ENCODE measurements around the gene COL8A1.
A peak's percentile ranks its signal among the peaks of the same experiment; 100 is the strongest.
"Not testable (repeated sequence)": the region's sequence is repeated elsewhere in the genome, so short reads cannot be mapped to it uniquely, and the experiment has no call there.

The COL8A1 gene

DNA sequence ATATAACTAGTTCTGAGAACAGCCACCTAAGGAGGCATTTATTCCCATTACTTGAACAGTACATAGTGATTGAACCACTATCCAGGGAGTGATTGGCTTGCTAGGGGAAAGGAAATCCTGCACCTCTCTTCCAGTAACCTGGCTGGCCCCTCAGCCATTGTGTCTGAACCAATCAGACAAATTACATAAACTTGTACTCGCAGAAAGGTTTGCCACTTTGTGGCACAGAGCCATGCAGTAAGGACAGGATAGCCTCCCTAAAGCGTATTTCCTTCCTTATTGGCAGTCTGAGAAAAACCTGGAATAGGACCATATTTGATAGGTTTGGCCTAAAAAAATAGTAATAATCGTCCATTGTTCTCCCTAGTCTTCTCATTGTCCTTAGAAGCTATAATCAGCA is 198.3 kb downstream of the COL8A1 start:
- DNase-seq = no peak
- Histone ChIP-seq H2AK5ac (ENCODE audit: low read length) (no peak overlapping the region), H3K18ac (ENCODE audit: low read length) (no peak overlapping the region), H3K4ac (ENCODE audit: low read depth, low read length) (no peak overlapping the region), H3K79me2 (ENCODE audit: control insufficient read depth, insufficient read depth, low read length, poor library complexity) (no peaks in the 10 kb centered on the region), H2BK5ac (ENCODE audit: low read depth, low read length, poor library complexity) (no peak overlapping the region), H4K8ac (ENCODE audit: low read depth, low read length) (no peak overlapping the region), H2BK120ac (ENCODE audit: insufficient read depth, low read length, poor library complexity) (no peak overlapping the region), H3K79me1 (ENCODE audit: low read length) (no peaks in the 10 kb centered on the region), H2BK12ac (ENCODE audit: low read length) (no peak overlapping the region), H3K27ac (ENCODE audit: low read depth, low read length) (no peak overlapping the region), H4K91ac (ENCODE audit: low read depth, low read length) (no peak overlapping the region), H3K9ac (ENCODE audit: low read length) (no peak overlapping the region), H3K4me1 (ENCODE audit: control insufficient read depth in 1 of 2, insufficient read depth in 2 of 2, low read length in 2 of 2) (no peaks in the 10 kb centered on the region), H3K4me3 (ENCODE audit: low read depth, low read length) (no peak overlapping the region), H3K23ac (ENCODE audit: low read length) (peak overlapping the region; percentile 58), H3K4me2 (ENCODE audit: low read length) (no peak overlapping the region), H4K12ac (ENCODE audit: low read depth, low read length) (no peak overlapping the region), H3K36me3 (ENCODE audit: control insufficient read depth in 1 of 2, insufficient read depth in 2 of 2, low read length in 2 of 2) (no peaks in the 10 kb centered on the region), H2AFZ (ENCODE audit: insufficient read depth, low read length, poor library complexity) (no peak overlapping the region), H3K27me3 (ENCODE audit: insufficient read depth, low read length) (no peaks in the 10 kb centered on the region), H3K14ac (ENCODE audit: low read length) (no peak overlapping the region), H3K9me3 (ENCODE audit: insufficient read depth, low read depth, low read length) (no peaks in the 10 kb centered on the region)
- no CpG with 5 or more reads among the region's 3 CpGs for WGBS (ENCODE audit: extremely low coverage, insufficient coverage, insufficient read length)

GRCh38 chr3:99837715-99838114 is 199.3 kb downstream of the COL8A1 start:
- H4K8ac ChIP-seq (ENCODE audit: low read depth, low read length) = no peak overlapping the region
- H3K79me1 ChIP-seq (ENCODE audit: low read length) = no peaks in the 10 kb centered on the region
- no peak overlapping the region for H3K4ac ChIP-seq (ENCODE audit: low read depth, low read length)
- no peak overlapping the region for H3K18ac ChIP-seq (ENCODE audit: low read length)
- H3K14ac ChIP-seq (ENCODE audit: low read length) = no peak overlapping the region
- no peaks in the 10 kb centered on the region for H3K36me3 ChIP-seq (ENCODE audit: control insufficient read depth in 1 of 2, insufficient read depth in 2 of 2, low read length in 2 of 2)
- no peaks in the 10 kb centered on the region for H3K79me2 ChIP-seq (ENCODE audit: control insufficient read depth, insufficient read depth, low read length, poor library complexity)
- no peak overlapping the region for H3K4me3 ChIP-seq (ENCODE audit: low read depth, low read length)
- H3K9ac ChIP-seq (ENCODE audit: low read length) = no peak overlapping the region
- no peak overlapping the region for H3K27ac ChIP-seq (ENCODE audit: low read depth, low read length)
- H2BK12ac ChIP-seq (ENCODE audit: low read length) = no peak overlapping the region
- no peak overlapping the region for H4K12ac ChIP-seq (ENCODE audit: low read depth, low read length)
- no peak overlapping the region for H2AK5ac ChIP-seq (ENCODE audit: low read length)
- no peak overlapping the region for H2AFZ ChIP-seq (ENCODE audit: insufficient read depth, low read length, poor library complexity)
- no CpG with 5 or more reads among the region's 1 CpG for WGBS (ENCODE audit: extremely low coverage, insufficient coverage, insufficient read length)
- H3K23ac ChIP-seq (ENCODE audit: low read length) = no peak overlapping the region
- H3K4me2 ChIP-seq (ENCODE audit: low read length) = no peak overlapping the region
- H2BK120ac ChIP-seq (ENCODE audit: insufficient read depth, low read length, poor library complexity) = no peak overlapping the region
- no peak overlapping the region for H4K91ac ChIP-seq (ENCODE audit: low read depth, low read length)
- no peaks in the 10 kb centered on the region for H3K4me1 ChIP-seq (ENCODE audit: control insufficient read depth in 1 of 2, insufficient read depth in 2 of 2, low read length in 2 of 2)
- no peaks in the 10 kb centered on the region for H3K27me3 ChIP-seq (ENCODE audit: insufficient read depth, low read length)
- H2BK5ac ChIP-seq (ENCODE audit: low read depth, low read length, poor library complexity) = no peak overlapping the region
- no peaks in the 10 kb centered on the region for H3K9me3 ChIP-seq (ENCODE audit: insufficient read depth, low read depth, low read length)
- no peak for DNase-seq

GRCh38 chr3:99838755-99839154 is 200.4 kb downstream of the COL8A1 start:
- no peak overlapping the region for H3K14ac ChIP-seq (ENCODE audit: low read length)
- no peak overlapping the region for H3K9ac ChIP-seq (ENCODE audit: low read length)
- no peak overlapping the region for H3K4ac ChIP-seq (ENCODE audit: low read depth, low read length)
- H3K23ac ChIP-seq (ENCODE audit: low read length) = no peak overlapping the region
- no peak overlapping the region for H3K27ac ChIP-seq (ENCODE audit: low read depth, low read length)
- H3K79me2 ChIP-seq (ENCODE audit: control insufficient read depth, insufficient read depth, low read length, poor library complexity) = no peaks in the 10 kb centered on the region
- H3K4me3 ChIP-seq (ENCODE audit: low read depth, low read length) = no peak overlapping the region
- no peak overlapping the region for H3K18ac ChIP-seq (ENCODE audit: low read length)
- no peak overlapping the region for H4K91ac ChIP-seq (ENCODE audit: low read depth, low read length)
- no peak overlapping the region for H2AK5ac ChIP-seq (ENCODE audit: low read length)
- H4K12ac ChIP-seq (ENCODE audit: low read depth, low read length) = no peak overlapping the region
- H2BK5ac ChIP-seq (ENCODE audit: low read depth, low read length, poor library complexity) = no peak overlapping the region
- H3K36me3 ChIP-seq (ENCODE audit: control insufficient read depth in 1 of 2, insufficient read depth in 2 of 2, low read length in 2 of 2) = no peaks in the 10 kb centered on the region
- H3K4me2 ChIP-seq (ENCODE audit: low read length) = no peak overlapping the region
- no peak overlapping the region for H2AFZ ChIP-seq (ENCODE audit: insufficient read depth, low read length, poor library complexity)
- no peak overlapping the region for H2BK12ac ChIP-seq (ENCODE audit: low read length)
- DNase-seq = no peak
- H3K4me1 ChIP-seq (ENCODE audit: control insufficient read depth in 1 of 2, insufficient read depth in 2 of 2, low read length in 2 of 2) = no peaks in the 10 kb centered on the region
- no peaks in the 10 kb centered on the region for H3K79me1 ChIP-seq (ENCODE audit: low read length)
- no peaks in the 10 kb centered on the region for H3K27me3 ChIP-seq (ENCODE audit: insufficient read depth, low read length)
- H4K8ac ChIP-seq (ENCODE audit: low read depth, low read length) = no peak overlapping the region
- no peaks in the 10 kb centered on the region for H3K9me3 ChIP-seq (ENCODE audit: insufficient read depth, low read depth, low read length)
- no peak overlapping the region for H2BK120ac ChIP-seq (ENCODE audit: insufficient read depth, low read length, poor library complexity)

GRCh38 chr3:99839613-99840012 is 201.2 kb downstream of the COL8A1 start:
- Histone ChIP-seq H3K4ac (ENCODE audit: low read depth, low read length) (no peak overlapping the region), H3K36me3 (ENCODE audit: control insufficient read depth in 1 of 2, insufficient read depth in 2 of 2, low read length in 2 of 2) (no peaks in the 10 kb centered on the region), H3K18ac (ENCODE audit: low read length) (no peak overlapping the region), H3K79me2 (ENCODE audit: control insufficient read depth, insufficient read depth, low read length, poor library complexity) (no peaks in the 10 kb centered on the region), H3K14ac (ENCODE audit: low read length) (no peak overlapping the region), H2BK12ac (ENCODE audit: low read length) (no peak overlapping the region), H4K12ac (ENCODE audit: low read depth, low read length) (no peak overlapping the region), H3K79me1 (ENCODE audit: low read length) (no peaks in the 10 kb centered on the region), H2BK5ac (ENCODE audit: low read depth, low read length, poor library complexity) (no peak overlapping the region), H3K27me3 (ENCODE audit: insufficient read depth, low read length) (no peaks in the 10 kb centered on the region), H3K9ac (ENCODE audit: low read length) (no peak overlapping the region), H2AK5ac (ENCODE audit: low read length) (no peak overlapping the region), H3K23ac (ENCODE audit: low read length) (no peak overlapping the region), H2AFZ (ENCODE audit: insufficient read depth, low read length, poor library complexity) (no peak overlapping the region), H3K4me2 (ENCODE audit: low read length) (no peak overlapping the region), H4K8ac (ENCODE audit: low read depth, low read length) (no peak overlapping the region), H2BK120ac (ENCODE audit: insufficient read depth, low read length, poor library complexity) (no peak overlapping the region), H4K91ac (ENCODE audit: low read depth, low read length) (no peak overlapping the region), H3K9me3 (ENCODE audit: insufficient read depth, low read depth, low read length) (no peaks in the 10 kb centered on the region), H3K4me1 (ENCODE audit: control insufficient read depth in 1 of 2, insufficient read depth in 2 of 2, low read length in 2 of 2) (no peaks in the 10 kb centered on the region), H3K4me3 (ENCODE audit: low read depth, low read length) (no peak overlapping the region), H3K27ac (ENCODE audit: low read depth, low read length) (no peak overlapping the region)
- DNase-seq = no peak
- WGBS (ENCODE audit: extremely low coverage, insufficient coverage, insufficient read length) = no CpG with 5 or more reads among the region's 1 CpG

DNA sequence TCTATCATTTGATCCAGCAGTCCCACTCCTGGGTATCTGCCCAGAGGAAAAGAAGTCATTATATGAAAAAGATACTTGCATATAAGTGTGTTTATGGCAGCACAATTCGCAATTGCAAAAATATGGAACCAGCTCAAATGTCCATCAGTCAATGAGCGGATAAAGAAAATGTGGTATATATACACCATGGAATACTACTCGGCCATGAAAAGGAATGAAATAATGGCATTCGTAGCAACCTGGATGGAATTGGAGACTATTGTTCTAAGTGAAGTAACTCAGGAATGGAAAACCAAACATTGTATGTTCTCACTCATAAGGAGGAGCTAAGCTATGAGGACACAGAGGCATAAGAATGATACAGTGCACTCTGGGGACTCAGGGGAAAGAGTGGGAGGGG is 203.6 kb downstream of the COL8A1 start:
- not testable (repeated sequence) for H3K79me1 ChIP-seq (ENCODE audit: low read length); H2BK5ac ChIP-seq (ENCODE audit: low read depth, low read length, poor library complexity); H2AFZ ChIP-seq (ENCODE audit: insufficient read depth, low read length, poor library complexity); H3K14ac ChIP-seq (ENCODE audit: low read length); H3K36me3 ChIP-seq (ENCODE audit: control insufficient read depth in 1 of 2, insufficient read depth in 2 of 2, low read length in 2 of 2); DNase-seq; H3K18ac ChIP-seq (ENCODE audit: low read length); H3K27ac ChIP-seq (ENCODE audit: low read depth, low read length); H3K4ac ChIP-seq (ENCODE audit: low read depth, low read length); H2BK120ac ChIP-seq (ENCODE audit: insufficient read depth, low read length, poor library complexity); H2AK5ac ChIP-seq (ENCODE audit: low read length); H4K91ac ChIP-seq (ENCODE audit: low read depth, low read length); H3K4me2 ChIP-seq (ENCODE audit: low read length); H3K4me3 ChIP-seq (ENCODE audit: low read depth, low read length); H3K9me3 ChIP-seq (ENCODE audit: insufficient read depth, low read depth, low read length); H2BK12ac ChIP-seq (ENCODE audit: low read length); H3K9ac ChIP-seq (ENCODE audit: low read length); H4K12ac ChIP-seq (ENCODE audit: low read depth, low read length); H3K23ac ChIP-seq (ENCODE audit: low read length); H3K79me2 ChIP-seq (ENCODE audit: control insufficient read depth, insufficient read depth, low read length, poor library complexity); H3K4me1 ChIP-seq (ENCODE audit: control insufficient read depth in 1 of 2, insufficient read depth in 2 of 2, low read length in 2 of 2); H3K27me3 ChIP-seq (ENCODE audit: insufficient read depth, low read length); H4K8ac ChIP-seq (ENCODE audit: low read depth, low read length)
- no CpG with 5 or more reads among the region's 4 CpGs for WGBS (ENCODE audit: extremely low coverage, insufficient coverage, insufficient read length)
